Cerebellar cortex (tissue), 1 donor: ENCODE results near the gene OBSL1.

ENCODE experiments used
- DNase-seq: peaks from one replicate; pipeline ENCODE4 v3.0.0-alpha.2; 2015; ENCODE audit warnings: low spot score

OBSL1 gene

DNA sequence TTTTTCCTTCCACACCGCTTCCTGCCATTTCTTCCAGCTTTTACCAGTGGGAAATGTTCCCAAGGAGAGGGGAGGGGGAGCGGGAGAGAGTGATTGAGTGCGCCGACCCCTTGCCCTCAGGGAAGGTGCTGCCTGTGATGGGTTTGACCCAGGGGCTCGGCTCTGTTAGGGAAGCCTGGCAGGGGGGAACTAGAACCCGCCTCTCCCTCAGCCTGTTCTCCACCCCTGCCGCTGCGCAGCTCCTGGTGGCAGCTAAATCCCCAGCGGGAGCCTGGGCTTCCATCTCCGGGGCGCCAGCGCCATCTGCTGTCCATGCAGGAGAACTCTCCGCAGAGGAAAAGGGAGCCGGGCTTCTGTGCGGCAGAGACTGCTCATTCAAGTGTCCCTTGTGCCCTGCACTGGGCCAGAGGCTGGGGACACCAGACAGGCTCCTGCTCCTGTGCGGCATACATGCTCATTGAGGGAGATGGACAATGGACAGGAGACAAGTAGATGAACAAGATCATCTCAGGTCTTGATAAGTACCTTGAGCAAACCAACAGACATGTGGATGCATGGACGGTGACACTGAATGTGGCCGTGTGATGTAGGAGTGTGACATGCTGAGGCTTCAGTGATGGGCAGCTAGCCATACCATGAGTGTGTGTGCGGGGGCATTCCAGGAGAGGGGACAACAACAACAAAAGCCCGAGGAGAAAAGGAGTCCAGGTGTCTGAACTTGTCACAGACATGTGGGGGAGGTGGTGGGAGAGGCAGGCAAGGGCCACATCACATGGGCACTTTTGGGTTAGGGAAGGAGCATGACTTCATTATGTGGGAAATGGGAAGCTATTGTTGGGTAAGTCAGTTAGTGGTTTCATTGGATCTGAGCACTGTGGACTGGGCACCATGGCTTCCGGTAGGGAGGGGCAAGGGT is 41.0 kb downstream of the OBSL1 start:
- DNase-seq, result peak; percentile 91

DNA sequence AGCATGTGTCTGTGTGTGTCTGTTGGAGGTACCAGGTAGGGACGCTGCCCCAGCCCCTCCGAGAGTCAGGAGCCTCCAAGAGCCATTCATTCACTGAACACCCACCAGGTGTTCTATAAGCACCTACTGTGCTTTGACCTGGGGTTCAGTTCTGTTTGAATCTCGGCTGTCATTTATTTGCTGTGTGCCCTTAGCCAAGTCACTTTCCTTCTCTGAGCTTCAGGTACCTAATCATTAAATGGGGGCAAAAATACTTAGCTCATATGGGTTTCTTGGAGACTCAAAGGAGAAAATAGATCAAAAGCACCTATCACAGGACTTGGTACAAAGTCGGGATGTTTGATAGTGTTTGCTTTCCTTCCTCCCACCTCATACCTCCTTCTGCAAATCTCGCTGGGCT is 43.9 kb downstream of the OBSL1 start:
- DNase-seq, result no peak

DNA sequence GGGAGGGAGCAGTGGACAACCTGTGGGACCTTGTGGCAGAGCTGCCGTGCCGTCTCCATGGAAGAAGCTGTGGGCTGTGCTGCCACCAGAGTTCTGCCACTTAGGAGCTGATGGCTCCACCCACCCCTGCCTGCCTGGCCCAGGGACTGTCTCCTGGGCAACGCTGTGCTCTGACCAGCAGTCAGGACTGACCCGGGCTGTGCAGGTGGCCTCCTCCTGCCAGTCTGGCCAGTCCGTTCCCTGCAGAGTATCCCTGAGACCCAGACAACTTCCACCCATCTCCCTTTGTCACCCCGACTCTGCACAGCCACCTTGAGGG is 44.3 kb downstream of the OBSL1 start:
- DNase-seq, result no peak

DNA sequence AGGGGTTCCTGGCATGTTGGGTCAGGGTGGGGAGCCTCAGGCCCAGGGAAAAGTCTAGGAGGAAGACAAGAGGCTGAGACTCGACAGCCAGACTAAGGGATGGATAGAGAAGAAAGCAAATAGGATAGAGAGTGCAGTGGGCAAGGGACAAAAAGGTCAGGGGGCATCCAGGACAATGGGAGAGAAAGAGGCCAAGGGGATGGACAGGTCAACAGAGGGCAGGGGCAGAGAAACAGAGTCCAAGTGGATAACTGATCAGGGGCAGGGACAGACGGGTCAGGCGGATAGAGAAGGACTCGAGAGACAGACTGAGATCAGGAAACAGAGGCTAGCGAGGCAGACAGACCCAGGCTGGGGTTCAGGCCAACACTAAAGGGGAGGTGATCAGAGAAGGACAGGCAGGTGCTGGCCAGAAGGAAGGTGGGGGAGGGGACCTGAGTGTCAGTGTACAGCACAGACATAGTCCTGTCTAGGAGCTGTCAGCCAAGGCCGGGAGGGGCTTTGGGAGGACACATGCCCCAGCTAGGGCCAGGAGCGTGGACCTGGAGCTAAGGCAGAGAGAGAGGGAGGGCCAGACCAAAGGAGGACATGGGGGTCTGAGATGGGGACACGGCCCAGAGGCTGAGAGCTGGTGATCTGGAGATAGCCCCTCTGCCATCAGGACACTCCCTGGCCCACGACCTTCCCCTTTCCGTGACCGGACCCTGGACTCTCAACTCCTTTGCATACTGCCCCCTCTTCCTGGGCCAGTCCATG is 44.8 kb downstream of the OBSL1 start:
- no peak for DNase-seq

DNA sequence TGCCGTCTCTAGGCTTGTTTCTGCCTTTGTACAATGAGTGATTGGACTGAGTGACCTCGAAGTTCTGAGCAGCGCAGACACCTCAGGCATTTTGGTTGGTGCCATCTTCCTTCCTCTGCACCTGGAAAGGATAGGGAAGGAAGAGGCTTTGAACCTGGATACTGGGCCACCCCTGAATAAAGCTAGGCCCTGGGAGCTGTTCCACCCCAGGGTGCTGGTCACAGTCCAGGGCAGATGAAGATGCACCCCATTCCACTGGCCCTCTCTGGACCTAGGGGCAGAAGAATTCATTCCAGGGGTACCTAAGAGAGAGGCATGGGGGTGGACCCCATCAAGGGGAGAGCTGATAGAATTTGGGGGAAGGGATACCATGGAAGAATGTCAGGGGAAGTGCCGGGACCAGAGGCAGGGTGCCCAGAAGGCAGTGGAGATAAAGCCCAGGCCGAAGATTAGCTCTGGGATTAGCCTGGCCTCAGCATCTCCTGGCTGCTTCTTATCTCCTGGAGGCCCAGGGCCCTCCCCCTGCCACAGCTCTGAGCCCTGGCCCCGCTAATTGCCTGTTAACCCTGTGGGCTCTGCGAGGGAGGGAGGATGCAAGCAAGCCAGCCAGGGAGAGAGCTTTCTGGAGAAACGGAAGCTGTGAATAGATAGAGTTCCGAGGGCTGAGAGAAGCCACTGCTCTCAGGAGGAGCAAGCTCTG is 45.7 kb downstream of the OBSL1 start:
- DNase-seq, result no peak

DNA sequence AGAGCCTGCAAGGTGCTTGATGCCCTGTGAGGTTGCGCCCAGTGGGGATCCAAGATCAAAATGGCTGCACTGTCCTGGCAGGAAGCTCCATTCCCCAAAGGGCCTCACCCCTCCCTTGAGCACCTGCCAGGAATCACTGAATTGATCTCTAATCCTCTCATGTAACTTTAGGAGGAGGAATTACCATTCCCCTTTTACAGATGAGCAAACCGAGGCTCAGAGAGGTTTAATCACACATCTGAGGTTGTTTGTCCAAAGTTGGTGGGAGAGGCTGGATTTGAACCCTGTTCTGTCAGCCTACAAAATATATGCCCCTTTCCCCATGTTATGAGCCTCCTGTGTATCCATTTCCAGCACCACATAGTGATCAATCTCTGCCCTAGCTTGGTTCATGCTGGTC is 46.5 kb downstream of the OBSL1 start:
- DNase-seq, result no peak

DNA sequence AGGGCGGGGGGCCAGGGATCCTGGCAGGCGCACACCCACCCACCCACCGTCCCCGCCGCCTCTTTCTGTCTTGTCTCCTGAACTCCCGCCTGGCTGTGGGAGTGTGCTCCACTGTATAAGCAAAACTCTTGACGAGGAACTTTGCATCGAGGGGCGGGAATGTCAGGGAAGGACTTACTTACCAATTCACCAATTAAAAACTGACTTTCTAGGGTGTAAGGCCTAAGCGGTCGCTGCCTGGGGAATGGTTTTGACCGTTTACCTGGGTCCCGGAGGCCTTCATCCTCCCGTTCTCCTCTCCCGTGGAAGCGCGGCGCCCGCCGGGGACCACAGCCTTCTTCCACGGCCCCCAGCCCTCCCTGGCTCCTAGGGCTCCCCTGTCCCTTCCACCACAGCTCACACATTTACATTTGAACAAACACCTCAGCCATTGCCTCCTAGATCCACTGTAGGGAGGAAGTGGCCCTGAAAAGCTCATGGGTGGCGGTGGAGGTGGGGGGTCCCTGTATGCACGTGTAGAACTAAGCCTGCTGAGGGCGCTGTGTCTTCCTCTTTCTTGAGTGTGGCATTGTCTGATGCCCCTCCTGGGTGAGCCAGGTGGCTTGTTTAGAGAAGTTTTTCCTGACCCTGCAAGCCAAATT is 48.2 kb downstream of the OBSL1 start:
- peak; percentile 63 for DNase-seq

DNA sequence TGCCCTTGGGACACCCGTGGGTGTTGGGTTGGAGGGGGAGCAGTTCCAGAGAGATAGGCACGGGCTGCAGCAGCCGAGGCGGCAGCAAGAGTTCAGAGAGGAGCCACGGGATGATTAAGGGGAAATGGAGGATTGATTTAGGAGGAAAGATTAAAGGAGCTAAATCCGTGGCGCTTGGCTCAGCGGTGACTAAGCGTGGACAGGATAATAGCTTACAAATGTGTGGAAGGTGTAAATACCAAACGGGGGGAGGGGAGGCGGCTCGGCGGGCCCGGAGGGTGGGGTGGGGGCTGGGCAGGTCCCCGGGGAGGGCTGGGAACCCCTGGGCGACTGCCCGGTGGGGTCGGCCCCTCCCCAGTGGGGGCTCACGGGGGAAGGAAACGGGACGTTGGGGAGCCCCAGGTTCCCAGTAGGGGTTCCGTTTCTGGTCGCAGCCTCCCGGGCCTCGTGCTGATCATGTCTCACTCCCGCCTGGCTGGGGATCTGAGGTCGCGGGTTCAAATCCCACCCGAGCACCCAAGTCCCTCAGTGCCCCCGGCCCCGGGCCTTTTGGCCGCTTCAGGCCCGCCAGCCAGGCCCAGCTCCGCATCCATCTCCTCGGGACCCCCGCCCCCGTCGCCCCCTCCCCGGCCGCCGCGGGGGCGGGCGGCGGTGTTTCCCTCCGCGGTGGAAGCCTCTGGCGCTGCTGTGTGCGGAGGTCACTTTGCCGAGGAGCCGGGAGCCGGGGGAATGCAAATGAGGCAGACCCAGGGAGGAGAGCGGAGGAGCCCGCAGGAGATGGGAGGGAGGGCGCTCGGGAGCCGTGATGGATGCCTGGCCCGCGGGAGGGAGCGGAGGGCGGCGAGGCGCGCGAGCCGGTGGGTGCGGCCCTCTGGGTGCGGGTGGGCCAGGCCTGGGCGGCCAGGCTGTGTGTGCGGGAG is 49.0 kb downstream of the OBSL1 start:
- peak; percentile 68 for DNase-seq

DNA sequence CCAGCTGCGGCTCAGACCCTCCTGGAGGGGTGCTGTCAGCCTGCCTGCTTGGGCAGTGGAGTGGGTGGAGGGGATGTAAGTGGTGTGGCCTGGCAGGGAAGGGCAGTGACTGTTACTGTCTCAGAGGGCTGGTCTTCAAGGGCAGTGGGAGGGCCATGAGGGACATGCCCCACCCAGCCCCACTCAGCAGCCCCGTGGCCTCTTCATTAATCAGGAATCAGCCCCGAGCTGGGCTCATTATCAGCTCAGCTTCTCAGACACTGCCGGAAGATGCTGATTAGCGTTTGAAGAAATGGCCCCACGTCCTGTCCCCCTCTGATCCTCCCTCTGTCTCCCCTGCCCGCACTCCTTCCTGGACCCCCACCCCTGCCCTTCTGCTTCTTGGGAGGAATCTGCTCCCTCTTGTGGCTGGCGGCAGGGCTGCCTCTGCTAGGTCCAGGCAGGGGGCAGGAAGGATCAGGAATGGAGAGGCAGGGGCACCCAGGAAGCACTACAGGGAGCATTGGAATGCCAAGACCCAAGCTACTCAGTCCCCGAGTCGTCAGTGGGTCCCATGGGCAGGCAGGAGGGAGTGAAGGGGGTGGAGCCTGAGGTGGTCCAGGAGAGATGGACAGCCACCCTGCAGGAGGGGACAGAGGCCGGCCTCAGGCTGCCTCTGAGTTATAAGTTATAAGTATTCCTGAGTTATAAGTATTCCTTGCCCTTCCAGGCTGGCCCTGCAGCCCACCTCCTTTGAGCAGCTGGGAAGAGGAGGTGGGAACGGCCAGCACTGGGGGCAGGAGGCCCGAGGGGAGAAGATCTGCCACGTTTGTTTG is 50.1 kb downstream of the OBSL1 start:
- DNase-seq, result peak; percentile 76

DNA sequence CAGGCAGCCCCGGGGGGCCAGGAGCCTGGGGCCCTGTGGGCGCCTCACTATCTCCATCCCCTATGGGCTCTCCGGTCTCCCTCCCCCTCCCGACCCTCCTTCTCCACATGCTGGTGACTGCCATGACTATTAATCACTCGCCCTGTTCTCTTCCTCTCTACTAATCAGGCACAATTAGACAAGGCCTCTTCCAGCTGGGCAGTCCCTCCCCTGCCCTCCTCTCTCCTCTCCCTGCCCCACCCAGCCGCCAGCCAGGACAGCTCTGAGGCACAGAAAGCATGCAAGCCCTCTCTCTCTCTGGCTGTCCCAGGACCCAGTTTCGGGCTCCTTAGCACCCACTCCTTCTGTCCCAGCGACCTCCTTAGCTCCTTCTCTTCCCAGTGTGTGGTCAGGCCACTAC is 51.3 kb downstream of the OBSL1 start:
- DNase-seq, result no peak

DNA sequence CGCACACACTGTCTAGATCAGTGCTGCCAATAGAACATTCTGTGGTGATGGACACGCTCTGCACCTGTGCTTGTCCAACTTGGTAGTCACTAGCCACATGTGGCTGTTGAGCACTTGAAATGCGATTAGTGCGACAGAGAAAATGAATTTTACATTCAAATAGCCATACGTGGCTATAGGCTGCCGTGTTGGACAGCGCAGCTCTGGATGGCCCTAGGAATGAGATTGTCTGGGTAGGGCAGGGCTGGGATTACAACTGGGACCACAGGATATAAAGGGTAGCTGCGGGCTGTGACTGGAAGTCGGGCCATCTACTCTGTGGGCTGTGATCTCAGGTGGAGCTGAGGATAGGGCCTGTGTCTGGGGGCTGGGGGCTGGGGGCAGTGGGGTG is 51.8 kb downstream of the OBSL1 start:
- no peak for DNase-seq

DNA sequence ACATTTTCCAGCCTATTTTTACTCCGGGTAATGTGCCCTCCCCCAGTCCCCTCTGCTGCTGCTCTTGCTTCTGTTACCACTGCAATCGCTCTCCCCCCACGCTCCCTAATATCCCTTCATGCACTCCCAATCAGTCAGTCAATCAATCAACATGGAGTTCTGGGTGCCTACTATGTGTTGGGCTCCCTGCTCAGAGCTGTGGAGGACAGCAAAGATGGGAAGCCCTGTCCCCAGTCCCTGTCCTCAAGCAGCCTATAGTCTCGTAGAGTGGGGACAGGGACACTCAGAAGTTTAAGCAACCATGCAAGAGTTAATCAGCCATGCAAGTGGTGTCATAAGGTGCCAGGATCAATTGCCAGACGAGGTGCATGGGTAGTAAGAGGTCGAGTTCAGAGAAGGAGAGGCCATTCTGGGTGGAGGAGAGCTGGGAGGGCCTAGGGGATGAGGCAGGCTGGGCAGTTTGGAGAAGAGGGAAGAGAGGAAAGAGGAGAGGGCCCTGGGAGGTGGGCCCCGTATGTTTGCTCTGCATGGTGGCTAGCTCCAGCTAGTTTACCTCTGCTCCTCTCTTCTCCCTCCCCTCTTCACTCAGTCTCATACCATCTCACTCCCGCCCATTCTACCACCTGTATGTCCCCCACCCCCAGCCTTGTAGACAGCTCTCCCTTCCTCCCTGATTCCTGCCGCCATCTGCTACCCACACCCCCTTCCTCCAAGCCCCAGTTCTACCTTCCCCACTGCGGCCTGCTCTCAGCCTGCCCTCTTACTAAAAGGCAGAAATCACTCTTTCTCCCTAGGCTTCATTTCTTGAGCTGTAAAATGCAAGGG is 53.2 kb downstream of the OBSL1 start:
- DNase-seq, result no peak

DNA sequence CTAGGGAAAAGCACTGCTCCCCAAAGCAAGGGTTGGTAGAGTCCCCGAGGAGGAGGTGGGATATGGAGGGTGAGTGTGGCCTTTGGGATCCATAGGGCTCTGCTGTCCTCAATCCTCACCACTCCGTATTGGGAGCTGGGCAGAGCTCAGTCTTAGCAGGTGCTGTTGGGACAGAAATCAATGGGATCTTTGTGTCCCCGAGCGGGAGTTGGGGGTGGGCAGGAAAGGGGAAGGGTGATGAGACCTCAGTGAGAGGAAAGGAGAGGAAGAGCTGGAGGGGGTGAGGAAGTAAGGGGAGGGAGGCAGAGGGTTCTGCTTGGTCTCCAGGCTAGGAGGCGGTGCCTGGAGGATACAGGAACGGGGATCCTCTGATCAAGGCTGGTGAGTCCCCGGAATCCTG is 54.5 kb downstream of the OBSL1 start:
- no peak for DNase-seq

DNA sequence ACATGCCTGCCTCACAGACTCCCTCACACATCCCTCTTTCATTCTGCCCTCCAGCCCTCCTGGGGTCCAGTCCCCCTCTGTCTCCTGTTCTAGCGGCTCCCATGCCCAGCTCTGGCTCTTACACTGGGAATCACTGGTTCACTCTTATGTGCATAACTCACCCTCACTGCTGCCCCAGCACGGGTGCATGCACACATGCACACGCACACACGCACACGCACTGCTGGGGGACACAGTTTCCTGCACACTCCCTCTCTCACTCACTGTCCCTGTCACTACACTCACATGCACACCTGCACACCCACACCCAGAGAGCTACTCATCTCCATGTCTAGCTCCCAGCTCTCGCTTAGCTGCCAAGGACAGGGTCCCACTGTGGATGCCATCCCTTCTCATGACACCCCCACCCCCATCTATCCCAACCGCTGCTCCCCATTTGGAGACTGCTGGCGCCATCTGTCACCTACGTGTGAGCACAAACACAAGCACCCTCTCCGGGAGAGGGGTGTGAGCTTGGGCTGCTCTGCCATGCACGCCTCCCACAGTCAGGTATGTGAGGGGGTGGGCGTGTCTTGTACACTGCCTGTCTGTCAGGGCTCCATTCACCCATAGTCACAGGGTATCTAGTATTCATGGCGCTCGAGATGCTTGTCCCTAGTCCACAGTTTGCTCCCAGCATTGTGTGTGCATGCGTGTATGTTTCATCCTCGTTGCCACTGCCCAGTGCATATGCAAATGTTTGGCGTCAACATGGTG is 55.3 kb downstream of the OBSL1 start:
- no peak for DNase-seq

DNA sequence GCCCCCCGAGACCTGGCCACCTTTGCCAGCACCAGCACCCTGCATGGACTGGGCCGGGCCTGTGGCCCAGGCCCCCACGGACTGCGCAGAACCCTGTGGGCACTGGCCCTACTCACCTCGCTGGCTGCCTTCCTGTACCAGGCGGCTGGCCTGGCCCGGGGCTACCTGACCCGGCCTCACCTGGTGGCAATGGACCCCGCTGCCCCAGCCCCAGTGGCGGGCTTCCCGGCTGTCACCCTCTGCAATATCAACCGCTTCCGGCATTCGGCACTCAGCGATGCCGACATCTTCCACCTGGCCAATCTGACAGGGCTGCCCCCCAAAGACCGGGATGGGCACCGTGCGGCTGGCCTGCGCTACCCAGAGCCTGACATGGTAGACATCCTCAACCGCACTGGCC is 56.5 kb downstream of the OBSL1 start:
- no peak for DNase-seq

DNA sequence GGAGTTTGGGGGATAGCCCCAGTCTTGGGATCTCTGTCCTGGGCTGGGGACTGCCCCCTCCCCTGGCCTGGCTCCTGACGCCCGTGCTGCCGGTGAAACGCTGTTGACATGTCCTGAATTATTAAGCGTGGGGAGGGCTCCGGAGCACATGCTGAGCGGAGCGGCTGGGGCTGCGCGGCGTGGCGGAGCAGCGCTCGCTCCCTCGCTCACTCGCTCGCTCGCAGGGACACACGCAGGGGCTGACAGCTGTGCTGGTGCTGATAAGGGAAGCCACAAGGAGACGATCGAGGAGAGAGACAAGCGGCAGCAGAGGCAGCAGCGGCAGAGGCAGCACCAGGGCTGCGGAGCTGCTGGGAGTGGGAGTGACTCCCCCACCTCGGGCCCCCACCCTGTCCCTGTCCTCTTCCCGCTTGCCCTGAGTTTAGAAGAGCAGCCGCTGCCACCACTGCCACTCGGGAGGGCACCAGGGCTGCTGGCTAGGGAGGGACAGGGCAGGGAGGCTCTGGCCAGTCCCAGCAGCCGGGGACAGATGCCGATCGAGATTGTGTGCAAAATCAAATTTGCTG is 57.1 kb downstream of the OBSL1 start, which contains the start of gene ASIC4:
TSS of gene ASIC4 (plus strand) at position 287 of the 566 bp plus-strand sequence. CDS start at position 530, 243 bp downstream.
- DNase-seq, result no peak

DNA sequence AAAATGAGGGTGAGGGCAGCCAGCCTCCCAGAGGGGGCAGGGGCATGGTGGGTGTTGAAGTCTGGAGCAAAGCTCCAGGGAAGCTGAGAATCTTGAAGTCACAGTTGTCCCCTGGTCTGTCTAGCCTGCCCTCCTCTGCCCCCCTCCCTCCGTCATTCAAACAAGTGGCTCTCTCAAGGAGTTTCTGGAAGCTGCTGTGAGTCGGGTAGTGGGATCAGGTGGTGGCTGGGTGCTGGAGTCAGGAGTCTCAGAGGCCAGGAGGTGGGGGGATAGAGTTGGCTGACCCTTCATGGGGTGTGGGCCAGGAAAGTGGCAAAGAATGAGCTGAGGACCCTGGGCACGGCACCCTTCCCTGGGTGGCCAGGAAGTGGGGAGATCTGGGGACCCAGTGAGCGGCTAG is 57.6 kb downstream of the OBSL1 start:
- DNase-seq, result no peak

DNA sequence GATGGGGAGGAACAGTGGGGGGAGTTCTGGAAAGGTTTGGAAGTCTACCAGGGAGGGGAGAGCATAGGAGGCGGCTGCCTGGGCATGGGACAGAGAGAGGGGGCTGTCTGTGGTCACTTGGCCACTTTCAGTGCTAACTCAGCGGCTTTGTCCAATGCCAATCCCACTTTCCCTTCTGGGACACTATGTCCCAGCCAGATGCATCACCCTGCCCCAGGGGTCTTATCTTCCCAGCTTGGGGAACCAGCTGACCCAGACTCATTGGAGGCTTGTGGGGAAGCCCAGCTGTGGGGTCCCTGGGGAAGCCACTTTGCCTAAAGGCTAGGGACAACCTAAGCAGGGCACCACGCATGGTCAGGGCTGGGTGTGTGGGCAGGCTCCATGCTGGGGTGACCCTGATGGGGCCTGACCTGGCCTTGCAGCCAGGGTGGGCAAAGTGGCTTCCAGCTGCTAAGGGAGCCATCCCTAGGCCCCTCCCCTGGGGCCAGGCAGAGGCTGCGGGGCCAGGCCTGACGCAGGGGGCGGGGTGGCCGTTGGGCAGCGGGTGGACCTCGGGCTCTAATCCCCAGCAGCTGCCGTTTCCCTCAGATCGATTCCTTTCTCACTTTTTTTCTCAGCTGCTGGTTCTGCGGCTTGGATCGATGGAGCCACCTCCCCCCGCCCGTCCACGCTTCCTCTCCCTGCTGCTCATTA is 58.7 kb downstream of the OBSL1 start:
- no peak for DNase-seq
